Measurements from ENCODE around the gene SNED1.

The SNED1 gene

DNA sequence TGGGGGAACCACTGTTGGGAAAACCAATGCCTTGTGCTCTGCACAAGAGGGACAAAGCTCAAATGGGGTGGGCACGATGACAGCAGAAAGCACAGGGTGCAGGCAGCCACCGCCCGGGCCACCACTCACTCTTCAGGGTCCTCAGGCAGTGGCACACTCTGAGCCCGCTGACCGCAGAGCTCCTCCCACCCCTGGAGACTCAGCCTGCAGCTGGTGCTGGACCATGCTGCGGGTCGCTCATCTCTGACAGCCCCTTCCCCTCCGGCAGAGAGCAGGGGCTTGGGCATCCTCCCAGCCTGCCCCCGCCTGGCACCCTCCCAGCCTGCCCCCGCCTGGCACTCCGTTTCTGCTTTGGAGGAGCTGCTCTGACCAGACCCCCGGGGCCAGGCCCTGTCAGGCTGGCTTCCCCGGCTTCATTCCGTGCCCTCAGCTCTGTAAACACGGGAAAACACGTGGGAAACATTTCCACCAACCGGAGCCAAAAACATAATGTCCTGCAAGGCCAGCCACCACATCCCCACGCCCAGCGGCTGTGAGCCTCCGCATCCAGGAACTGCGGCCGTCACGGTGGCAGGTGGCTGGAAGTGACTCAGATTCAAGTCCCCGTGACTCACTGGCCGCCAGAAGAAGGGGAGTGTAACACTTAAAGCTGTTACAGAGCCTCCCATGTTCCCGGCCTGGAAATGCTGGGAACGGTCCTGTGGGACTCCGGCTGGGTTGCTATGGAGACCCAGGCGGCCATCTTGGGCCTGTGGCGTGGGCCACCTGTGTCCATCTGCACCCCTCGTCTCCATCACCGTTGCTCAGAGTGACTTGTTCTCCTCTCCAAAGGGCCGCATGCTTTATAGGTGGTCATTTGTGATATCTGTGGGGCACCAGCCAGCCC lies 6.8 kb upstream of the SNED1 start:
- H3K27me3 ChIP-seq (ENCODE audit: insufficient read depth, low read length), result no peaks in the 10 kb centered on the region
- no peak overlapping the region for H3K4me3 ChIP-seq (ENCODE audit: low read length)
- H3K27ac ChIP-seq (ENCODE audit: low read length), result no peak overlapping the region
- H3K36me3 ChIP-seq (ENCODE audit: insufficient read depth, low read depth, low read length), result no peaks in the 10 kb centered on the region
- H3K9ac ChIP-seq (ENCODE audit: low read depth, low read length), result no peak overlapping the region
- H3K9me3 ChIP-seq (ENCODE audit: insufficient read depth, low read depth, low read length), result no peaks in the 10 kb centered on the region
- no peaks in the 10 kb centered on the region for H3K4me1 ChIP-seq (ENCODE audit: insufficient read depth, low read length)

DNA sequence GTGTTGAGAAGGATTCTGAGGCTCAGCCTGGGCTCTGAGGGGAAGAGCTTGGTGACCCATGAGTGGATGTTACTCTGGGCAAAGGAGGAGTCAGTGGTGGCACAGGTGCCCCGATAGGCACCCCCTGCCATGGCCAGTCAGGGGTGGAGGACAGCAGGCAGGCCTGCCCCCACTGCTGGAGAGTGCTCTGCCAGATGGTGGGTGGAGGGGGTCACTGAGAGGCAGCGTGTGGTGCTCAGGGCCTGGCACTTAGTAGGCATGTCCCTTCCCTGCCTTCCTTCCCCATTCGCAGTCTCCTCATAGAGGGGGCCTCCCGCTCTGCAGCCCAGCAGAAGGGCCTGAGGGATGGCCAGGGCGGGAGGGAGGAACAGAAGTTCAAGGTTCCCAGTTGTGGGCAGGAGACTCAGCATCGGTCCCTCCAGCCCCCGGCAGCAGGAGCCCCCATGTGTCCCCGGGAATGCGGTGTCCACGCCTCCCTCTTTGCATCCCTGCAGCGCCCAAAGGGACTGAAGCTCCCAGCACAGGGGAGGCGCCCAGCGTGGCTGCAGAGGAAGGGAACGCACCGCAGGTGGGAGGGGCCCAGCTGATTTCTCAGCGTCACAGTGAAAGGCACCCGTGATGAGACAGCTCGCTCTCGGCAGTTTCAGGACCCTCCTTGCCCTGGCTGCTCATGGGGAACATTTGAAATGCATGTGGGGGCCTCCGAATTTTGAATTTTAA lies 5.7 kb upstream of the SNED1 start:
- H3K9ac ChIP-seq (ENCODE audit: low read depth, low read length), result no peak overlapping the region
- H3K27ac ChIP-seq (ENCODE audit: low read length), result no peak overlapping the region
- H3K36me3 ChIP-seq (ENCODE audit: insufficient read depth, low read depth, low read length), result no peaks in the 10 kb centered on the region
- H3K9me3 ChIP-seq (ENCODE audit: insufficient read depth, low read depth, low read length), result no peaks in the 10 kb centered on the region
- H3K27me3 ChIP-seq (ENCODE audit: insufficient read depth, low read length), result peaks cover 9% of the 10 kb centered on the region
- H3K4me1 ChIP-seq (ENCODE audit: insufficient read depth, low read length), result no peaks in the 10 kb centered on the region
- H3K4me3 ChIP-seq (ENCODE audit: low read length), result no peak overlapping the region

DNA sequence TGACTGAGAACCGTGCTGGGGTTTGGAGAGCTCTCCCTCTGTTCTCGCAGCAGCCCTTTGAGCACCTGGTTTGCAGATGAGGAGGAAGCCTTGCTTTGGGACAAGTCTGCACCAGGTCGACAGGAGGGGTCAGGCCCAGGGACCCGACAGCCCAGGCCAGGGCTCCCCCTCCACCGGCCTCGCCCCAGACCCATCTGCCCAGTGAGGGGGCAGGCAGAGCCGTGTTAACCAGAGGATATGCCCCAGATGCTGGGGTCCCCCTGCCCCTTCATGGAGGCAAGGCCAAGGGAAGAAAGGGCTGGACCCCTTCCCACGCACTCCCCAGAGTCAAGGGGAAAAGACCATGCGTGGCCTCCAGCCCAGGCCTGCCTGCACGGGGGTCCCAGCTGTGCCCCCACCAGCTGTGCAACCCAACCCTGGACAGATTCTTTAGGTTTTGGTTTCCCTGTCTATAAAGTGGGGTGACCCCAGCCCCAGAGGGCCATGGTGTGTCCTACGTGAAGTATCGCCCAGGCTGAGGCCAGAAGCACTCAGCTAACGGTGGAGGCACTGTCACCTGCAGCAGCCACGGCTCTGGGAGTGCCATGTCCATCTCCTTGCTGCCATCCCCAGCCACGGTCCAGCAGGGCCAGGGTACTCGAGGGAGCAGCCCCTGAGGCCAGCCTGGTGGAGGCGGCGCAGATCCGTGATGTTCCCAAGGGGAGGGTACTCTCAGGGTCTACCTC lies 4.8 kb upstream of the SNED1 start:
- H3K27me3 ChIP-seq (ENCODE audit: insufficient read depth, low read length), result peaks cover 12% of the 10 kb centered on the region
- H3K4me3 ChIP-seq (ENCODE audit: low read length), result no peak overlapping the region
- H3K9me3 ChIP-seq (ENCODE audit: insufficient read depth, low read depth, low read length), result no peaks in the 10 kb centered on the region
- H3K36me3 ChIP-seq (ENCODE audit: insufficient read depth, low read depth, low read length), result no peaks in the 10 kb centered on the region
- no peaks in the 10 kb centered on the region for H3K4me1 ChIP-seq (ENCODE audit: insufficient read depth, low read length)
- no peak overlapping the region for H3K9ac ChIP-seq (ENCODE audit: low read depth, low read length)
- no peak overlapping the region for H3K27ac ChIP-seq (ENCODE audit: low read length)

DNA sequence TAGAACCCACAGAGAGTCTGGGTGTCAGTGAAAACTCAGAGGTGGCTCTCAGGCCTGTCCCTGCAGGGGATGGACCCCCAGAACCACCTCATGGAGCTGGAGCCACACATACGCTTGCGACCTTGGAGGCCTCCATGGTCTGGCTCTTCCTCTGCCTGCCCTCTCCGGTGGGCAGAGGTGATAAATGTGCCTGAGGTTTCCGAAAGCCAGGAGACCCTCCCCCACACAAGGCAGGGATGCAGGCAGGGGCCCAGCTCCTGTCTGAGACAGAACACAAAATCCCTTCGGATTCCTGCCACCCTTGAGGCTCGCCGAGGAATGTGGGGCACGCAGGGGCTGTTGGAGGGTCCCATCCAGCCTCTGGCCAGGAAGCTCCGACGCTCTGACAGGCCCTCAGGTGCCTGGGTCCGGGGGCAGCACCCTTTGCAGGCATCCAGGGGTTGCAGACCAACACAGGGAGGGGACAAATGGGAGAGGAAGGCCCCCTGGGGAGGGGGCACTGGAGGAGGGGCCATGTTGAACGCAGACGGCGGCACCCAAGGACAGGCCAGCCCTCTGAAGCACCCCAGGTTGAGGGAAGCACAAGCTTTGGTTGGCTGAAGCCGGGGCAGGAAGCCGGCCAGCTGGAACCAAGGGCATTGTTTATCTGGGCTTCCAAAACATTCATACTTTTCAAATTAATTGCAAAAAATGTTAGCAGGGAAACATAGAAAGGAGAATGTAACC lies 4.1 kb upstream of the SNED1 start:
- H3K4me3 ChIP-seq (ENCODE audit: low read length), result no peak overlapping the region
- H3K27me3 ChIP-seq (ENCODE audit: insufficient read depth, low read length), result peaks cover 15% of the 10 kb centered on the region
- no peaks in the 10 kb centered on the region for H3K9me3 ChIP-seq (ENCODE audit: insufficient read depth, low read depth, low read length)
- H3K27ac ChIP-seq (ENCODE audit: low read length), result no peak overlapping the region
- H3K9ac ChIP-seq (ENCODE audit: low read depth, low read length), result no peak overlapping the region
- H3K36me3 ChIP-seq (ENCODE audit: insufficient read depth, low read depth, low read length), result no peaks in the 10 kb centered on the region
- H3K4me1 ChIP-seq (ENCODE audit: insufficient read depth, low read length), result no peaks in the 10 kb centered on the region

DNA sequence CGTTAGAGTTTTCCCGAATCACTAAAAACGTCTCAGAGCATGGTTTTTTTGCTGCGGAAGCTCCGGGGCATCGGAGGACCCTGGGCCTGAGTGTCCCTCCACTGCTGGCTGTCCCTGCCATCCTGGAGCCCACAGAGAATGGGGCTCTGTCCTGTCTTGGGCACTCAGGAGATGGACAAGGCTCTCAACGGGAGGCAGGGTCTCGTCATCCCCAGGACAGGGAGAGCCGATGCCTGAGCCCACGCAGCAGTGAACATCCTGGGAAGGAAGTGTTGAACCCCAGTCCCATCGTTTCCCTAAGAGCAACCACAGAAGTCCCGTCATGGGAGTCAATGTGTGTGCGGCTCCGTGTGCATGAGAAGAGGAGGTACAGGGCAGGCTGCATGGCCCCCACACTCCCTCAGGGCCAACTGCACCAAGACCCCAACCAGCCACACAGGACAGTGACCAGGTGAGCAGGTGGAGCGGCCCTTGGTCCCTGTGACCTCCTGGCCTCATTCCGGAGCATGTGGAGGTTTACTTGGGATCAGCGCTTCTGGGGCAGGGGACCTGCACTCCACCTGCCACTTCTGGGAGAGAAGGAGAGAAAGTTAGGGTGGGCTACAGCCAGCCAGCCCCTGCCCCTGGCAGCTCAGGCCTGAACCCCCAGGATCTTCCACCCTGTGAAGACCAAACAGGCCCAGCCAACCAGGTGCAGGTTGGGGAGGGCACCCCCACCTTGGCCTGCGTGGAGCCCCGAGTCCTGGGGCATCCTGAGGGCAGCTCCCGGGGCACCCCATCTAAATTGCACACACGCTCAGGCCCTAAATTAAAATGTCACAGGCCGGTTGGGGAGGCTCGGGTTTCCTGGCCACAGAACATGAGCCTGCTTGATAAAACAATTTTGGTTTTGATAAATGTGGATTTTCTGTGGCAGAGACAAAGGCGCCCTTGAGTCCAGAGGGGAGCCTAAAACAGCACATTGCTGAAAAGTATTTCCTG lies 3.1 kb upstream of the SNED1 start:
- no peak overlapping the region for H3K4me3 ChIP-seq (ENCODE audit: low read length)
- no peaks in the 10 kb centered on the region for H3K36me3 ChIP-seq (ENCODE audit: insufficient read depth, low read depth, low read length)
- peaks cover 25% of the 10 kb centered on the region for H3K27me3 ChIP-seq (ENCODE audit: insufficient read depth, low read length)
- no peaks in the 10 kb centered on the region for H3K9me3 ChIP-seq (ENCODE audit: insufficient read depth, low read depth, low read length)
- H3K27ac ChIP-seq (ENCODE audit: low read length), result no peak overlapping the region
- H3K9ac ChIP-seq (ENCODE audit: low read depth, low read length), result no peak overlapping the region
- no peaks in the 10 kb centered on the region for H3K4me1 ChIP-seq (ENCODE audit: insufficient read depth, low read length)

DNA sequence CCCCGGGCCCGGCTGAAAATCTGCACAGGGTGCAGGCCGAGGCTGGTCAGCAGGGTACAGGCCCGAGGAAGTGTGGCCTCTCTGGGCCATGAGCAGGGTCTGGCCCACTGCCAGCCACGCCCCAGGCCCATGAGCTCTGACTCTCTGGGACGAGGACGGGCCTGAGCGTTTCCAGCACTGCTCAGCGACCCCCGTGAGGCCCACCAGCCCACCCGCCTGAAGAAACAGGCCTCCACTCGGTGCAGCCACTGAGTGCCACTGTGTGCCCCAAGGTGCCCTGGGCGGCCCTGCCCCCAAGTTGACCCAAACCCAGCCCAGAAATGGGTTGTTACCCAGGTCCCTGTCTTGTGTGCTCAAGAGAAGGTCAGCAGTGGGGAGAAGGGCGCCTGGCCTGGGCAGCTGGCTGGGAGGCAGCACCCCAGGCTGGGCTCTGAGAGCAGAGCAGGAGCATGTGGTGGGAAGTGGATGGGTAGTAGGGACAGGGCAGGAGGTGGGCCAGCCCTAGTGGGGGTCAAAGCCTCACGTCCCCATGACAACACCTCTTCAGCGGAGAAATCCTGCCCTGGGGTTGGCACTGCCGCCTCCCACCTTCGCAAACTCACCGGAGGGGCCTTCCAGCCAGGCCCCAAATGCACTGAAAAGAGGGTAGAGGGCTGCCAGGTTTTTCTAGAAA lies 2.1 kb upstream of the SNED1 start:
- no peak overlapping the region for H3K4me3 ChIP-seq (ENCODE audit: low read length)
- H3K4me1 ChIP-seq (ENCODE audit: insufficient read depth, low read length), result no peaks in the 10 kb centered on the region
- H3K36me3 ChIP-seq (ENCODE audit: insufficient read depth, low read depth, low read length), result no peaks in the 10 kb centered on the region
- no peak overlapping the region for H3K27ac ChIP-seq (ENCODE audit: low read length)
- no peaks in the 10 kb centered on the region for H3K9me3 ChIP-seq (ENCODE audit: insufficient read depth, low read depth, low read length)
- no peak overlapping the region for H3K9ac ChIP-seq (ENCODE audit: low read depth, low read length)
- H3K27me3 ChIP-seq (ENCODE audit: insufficient read depth, low read length), result peaks cover 35% of the 10 kb centered on the region

DNA sequence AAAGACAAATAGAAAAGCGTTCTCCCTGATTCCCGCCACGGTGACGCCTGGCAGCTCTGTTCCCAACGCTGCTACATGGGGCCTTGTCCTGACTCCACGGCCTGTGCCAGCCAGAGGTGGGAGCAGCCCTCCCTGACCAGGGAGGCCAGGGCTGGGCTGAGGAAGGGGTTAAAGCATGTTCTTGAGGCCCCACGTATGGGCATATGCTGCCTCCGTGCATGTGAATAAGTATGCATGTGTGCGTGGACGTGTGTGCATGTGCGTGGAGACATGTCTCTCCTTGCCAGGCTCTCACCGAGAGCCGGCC lies 1.6 kb upstream of the SNED1 start:
- Histone ChIP-seq H3K4me1 (ENCODE audit: insufficient read depth, low read length) (no peaks in the 10 kb centered on the region), H3K36me3 (ENCODE audit: insufficient read depth, low read depth, low read length) (no peaks in the 10 kb centered on the region), H3K27ac (ENCODE audit: low read length) (no peak overlapping the region)

DNA sequence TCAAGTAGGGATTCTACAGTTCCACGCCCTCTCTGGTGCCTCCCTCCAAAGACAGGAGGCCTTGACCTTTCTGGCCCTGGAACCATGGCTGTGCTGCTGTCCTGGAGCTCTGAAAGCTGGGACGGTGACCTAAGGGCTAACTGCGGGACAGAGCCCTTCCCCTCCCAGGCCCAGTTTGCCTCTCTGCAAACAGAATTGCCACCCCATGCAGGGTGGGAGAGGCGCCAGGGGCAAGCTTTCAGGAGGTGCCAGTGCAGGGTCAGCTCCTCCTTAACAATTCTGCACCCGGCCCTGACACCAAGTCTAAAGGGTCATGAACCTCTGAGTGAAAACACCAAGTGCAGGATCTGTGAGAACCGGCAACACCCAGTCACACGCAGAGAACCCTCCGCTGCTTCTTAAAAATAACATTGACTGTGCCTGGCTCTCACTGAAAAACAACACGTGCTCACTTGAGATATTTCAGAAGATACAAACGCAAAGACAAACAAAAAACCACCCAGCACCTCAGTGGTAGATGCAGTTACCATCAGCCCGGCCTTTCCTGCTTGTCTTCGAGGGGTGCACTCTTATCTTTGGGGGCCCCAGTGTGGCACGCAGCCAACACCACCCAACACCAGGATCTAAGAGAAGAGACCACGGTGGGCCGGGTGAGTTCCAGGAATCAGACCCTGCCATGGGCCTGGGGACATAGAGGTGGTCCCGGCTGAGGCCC lies 1.1 kb upstream of the SNED1 start:
- no peak overlapping the region for H3K27ac ChIP-seq (ENCODE audit: low read length)
- H3K4me1 ChIP-seq (ENCODE audit: insufficient read depth, low read length), result no peaks in the 10 kb centered on the region
- peaks cover 42% of the 10 kb centered on the region for H3K27me3 ChIP-seq (ENCODE audit: insufficient read depth, low read length)
- no peak overlapping the region; the same call in 1 of the 2 replicates for H3K4me3 ChIP-seq (ENCODE audit: low read length)
- H3K36me3 ChIP-seq (ENCODE audit: insufficient read depth, low read depth, low read length), result no peaks in the 10 kb centered on the region
- no peaks in the 10 kb centered on the region for H3K9me3 ChIP-seq (ENCODE audit: insufficient read depth, low read depth, low read length)
- no peak overlapping the region for H3K9ac ChIP-seq (ENCODE audit: low read depth, low read length)

More for the DNA sequence above, 1.6 kb upstream of the SNED1 start:
- Histone ChIP-seq H3K4me3 (ENCODE audit: low read length) (no peak overlapping the region), H3K27me3 (ENCODE audit: insufficient read depth, low read length) (peaks cover 40% of the 10 kb centered on the region), H3K9ac (ENCODE audit: low read depth, low read length) (no peak overlapping the region), H3K9me3 (ENCODE audit: insufficient read depth, low read depth, low read length) (no peaks in the 10 kb centered on the region)

DNA sequence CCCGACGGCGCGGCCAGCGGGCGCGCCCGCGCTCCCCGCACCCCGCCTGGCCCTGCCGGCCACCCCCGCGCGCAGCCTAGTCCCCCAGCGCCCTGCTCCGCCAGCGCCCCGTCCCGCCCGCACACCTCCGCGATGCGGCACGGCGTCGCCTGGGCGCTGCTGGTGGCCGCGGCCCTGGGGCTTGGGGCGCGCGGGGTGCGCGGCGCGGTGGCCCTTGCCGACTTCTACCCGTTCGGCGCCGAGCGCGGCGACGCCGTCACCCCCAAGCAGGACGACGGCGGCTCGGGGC lies 232 bp downstream of the SNED1 start:
- H3K9ac ChIP-seq (ENCODE audit: low read depth, low read length), result no peak overlapping the region
- peaks cover 4% of the 10 kb centered on the region; the same call in 1 of the 2 replicates for H3K9me3 ChIP-seq (ENCODE audit: insufficient read depth, low read depth, low read length)
- H3K27ac ChIP-seq (ENCODE audit: low read length), result no peak overlapping the region
- H3K36me3 ChIP-seq (ENCODE audit: insufficient read depth, low read depth, low read length), result no peaks in the 10 kb centered on the region
- peak overlapping the region; percentile 60; the same call in 1 of the 2 replicates for H3K4me3 ChIP-seq (ENCODE audit: low read length)
- no peaks in the 10 kb centered on the region for H3K4me1 ChIP-seq (ENCODE audit: insufficient read depth, low read length)
- peaks cover 42% of the 10 kb centered on the region for H3K27me3 ChIP-seq (ENCODE audit: insufficient read depth, low read length)
